SK-N-MC (cell line): ENCODE data around the gene CSNK1E.

Source experiments
- EZH2 ChIP-seq: fragments of 200-600 bp; sonication (generic); IDR thresholded peaks from one replicate; pipeline ENCODE4 v1.6.1; 2017; ENCODE audit warnings: antibody characterized with exemption
- FOXP2 ChIP-seq: optimal IDR thresholded peaks from 2 replicates; pipeline ENCODE3; 2011; ENCODE audit warnings: mild to moderate bottlenecking, moderate library complexity; ENCODE audit not compliant: insufficient read depth; ENCODE audit errors: extremely low read length, control extremely low read depth
- POLR2AphosphoS5 ChIP-seq: IDR thresholded peaks from 2 replicates; pipeline ENCODE4 v1.6.1; 2012; ENCODE audit warnings: mild to moderate bottlenecking, low read depth, low read length, borderline replicate concordance

- no peak; the same call in 1 of the 2 replicates for TF ChIP-seq POLR2AphosphoS5
- TF ChIP-seq EZH2: no peak
- no peak for TF ChIP-seq FOXP2
Observed at GRCh38 chr22:38317995-38318715, 922 bp upstream of the CSNK1E start.
